H54 (cell line): Measurements from ENCODE around the gene AMD1.
"Not testable (repeated sequence)": the region's sequence is repeated elsewhere in the genome, so short reads cannot be mapped to it uniquely, and the experiment has no call there.

Experiments used
- DNase-seq: peaks from one replicate; pipeline ENCODE4 v3.0.0; 2011; ENCODE audit warnings: low spot score, mixed read lengths; ENCODE audit not compliant: insufficient read length
- FAIRE-seq: peaks from 3 replicates; lab custom pipeline; 2011; peaks lifted over from hg19 to GRCh38; lab: Jason Lieb, UNC
- POLR2A ChIP-seq: IDR thresholded peaks from 2 replicates; pipeline ENCODE4 v1.6.1; 2011; ENCODE audit warnings: low read depth, mild to moderate bottlenecking, low read length

AMD1 gene

GRCh38 chr6:110873981-110874879 is at the start of gene AMD1:
TSS of gene AMD1 (plus strand) at chr6:110874785. CDS start at chr6:110875106, 321 bp downstream.
- peak; percentile 98 for TF ChIP-seq POLR2A
- FAIRE-seq (peak; percentile 36), DNase-seq (peak; percentile 76)

GRCh38 chr6:110826236-110827129 is 48.1 kb upstream of the AMD1 start:
- TF ChIP-seq POLR2A = no peak
- FAIRE-seq (no peak), DNase-seq (no peak)

GRCh38 chr6:110828396-110828795 is 46.2 kb upstream of the AMD1 start:
- DNase-seq = peak; percentile 26
- peak; percentile 50 for FAIRE-seq
- TF ChIP-seq POLR2A = no peak

- DNase-seq (no peak), FAIRE-seq (no peak)
- no peak for TF ChIP-seq POLR2A
These were observed 43.2 kb upstream of the AMD1 start for GRCh38 chr6:110831405-110831804.

- FAIRE-seq = no peak
- TF ChIP-seq POLR2A = no peak
- no peak for DNase-seq
These were observed 40.8 kb upstream of the AMD1 start for GRCh38 chr6:110833831-110834230.

GRCh38 chr6:110835751-110836150 is 38.8 kb upstream of the AMD1 start:
- not testable (repeated sequence) for FAIRE-seq, DNase-seq

- no peak for FAIRE-seq
- TF ChIP-seq POLR2A = no peak
- no peak for DNase-seq
These were observed 33.3 kb upstream of the AMD1 start for GRCh38 chr6:110841266-110841665.

- FAIRE-seq = no peak
- no peak for DNase-seq
- TF ChIP-seq POLR2A = no peak
These were observed 24.8 kb upstream of the AMD1 start for GRCh38 chr6:110849781-110850180.

- FAIRE-seq (no peak), DNase-seq (no peak)
- no peak for TF ChIP-seq POLR2A
These were observed 21.8 kb upstream of the AMD1 start for GRCh38 chr6:110852773-110853172.

GRCh38 chr6:110853754-110854477 is 20.7 kb upstream of the AMD1 start:
- DNase-seq (no peak), FAIRE-seq (no peak)
- no peak for TF ChIP-seq POLR2A

- no peak for TF ChIP-seq POLR2A
- no peak for DNase-seq
- FAIRE-seq = no peak
These were observed 18.3 kb upstream of the AMD1 start for GRCh38 chr6:110856296-110856695.

GRCh38 chr6:110858016-110858415 is 16.6 kb upstream of the AMD1 start:
- FAIRE-seq (no peak), DNase-seq (no peak)
- TF ChIP-seq POLR2A = no peak

- FAIRE-seq = no peak
- TF ChIP-seq POLR2A = no peak
- DNase-seq = no peak
These were observed 15.9 kb upstream of the AMD1 start for GRCh38 chr6:110858562-110859214.

- no peak for TF ChIP-seq POLR2A
- DNase-seq (no peak), FAIRE-seq (no peak)
These were observed 15.2 kb upstream of the AMD1 start for GRCh38 chr6:110859335-110859792.
